DOHH2 (cell line): ENCODE measurements around the gene TBL1XR1.

Experiments used
- H3F3A ChIP-seq: fragments of 200-600 bp; sonication (generic), shearing (Covaris generic); 2 replicates; pipeline ENCODE4 v1.6.0; 2016; ENCODE audit warnings: antibody characterized with exemption, mild to moderate bottlenecking; ENCODE audit not compliant: control insufficient read depth, insufficient read depth
- H3K27ac ChIP-seq: fragments of 200-600 bp; sonication (generic); 2 replicates; pipeline ENCODE4 v1.5.1; 2014; ENCODE audit warnings: low read depth, mild to moderate bottlenecking, low read length, moderate library complexity
- H3K27me3 ChIP-seq: fragments of 200-600 bp; sonication (generic); 2 replicates; pipeline ENCODE4 v1.6.1; 2014; ENCODE audit warnings: mild to moderate bottlenecking, low read length, mixed read lengths; ENCODE audit not compliant: control insufficient read depth
- H3K36me3 ChIP-seq: fragments of 200-600 bp; sonication (generic); 2 replicates; pipeline ENCODE4 v1.6.1; 2014; ENCODE audit warnings: mild to moderate bottlenecking, low read length, moderate library complexity, mixed read lengths; ENCODE audit not compliant: control insufficient read depth
- H3K4me1 ChIP-seq: fragments of 200-600 bp; sonication (generic); 2 replicates; pipeline ENCODE4 v1.6.1; 2014; ENCODE audit warnings: mild to moderate bottlenecking, low read length, mixed read lengths; ENCODE audit not compliant: control insufficient read depth
- H3K4me2 ChIP-seq: fragments of 200-600 bp; sonication (generic); 2 replicates; pipeline ENCODE4 v1.6.0; 2014; ENCODE audit warnings: mild to moderate bottlenecking, low read length, moderate library complexity
- H3K4me3 ChIP-seq: fragments of 200-600 bp; sonication (generic); 2 replicates; pipeline ENCODE4 v1.5.1; 2014; ENCODE audit warnings: mild to moderate bottlenecking, low read length, mixed read lengths
- H3K79me2 ChIP-seq: fragments of 200-600 bp; sonication (generic); 2 replicates; pipeline ENCODE4 v1.6.1; 2014; ENCODE audit warnings: mild to moderate bottlenecking, low read length, mixed read lengths; ENCODE audit not compliant: control insufficient read depth
- H3K9me2 ChIP-seq: fragments of 200-600 bp; sonication (generic); replicated peaks from 2 replicates; pipeline ENCODE4 v1.6.1; 2014; ENCODE audit warnings: mild to moderate bottlenecking, low read length, mixed read lengths; ENCODE audit not compliant: control insufficient read depth
- H3K9me3 ChIP-seq: fragments of 200-600 bp; sonication (generic); 2 replicates; pipeline ENCODE4 v1.6.1; 2014; ENCODE audit warnings: antibody characterized with exemption, low read length, mixed read lengths; ENCODE audit not compliant: control insufficient read depth, insufficient read depth
- H4K20me1 ChIP-seq: fragments of 200-600 bp; sonication (generic); 2 replicates; pipeline ENCODE4 v1.6.0; 2014; ENCODE audit warnings: low read depth, mild to moderate bottlenecking, antibody characterized with exemption, low read length, moderate library complexity; ENCODE audit not compliant: control insufficient read depth, insufficient read depth
- EZH2phosphoT487 ChIP-seq: fragments of 200-600 bp; sonication (generic); IDR thresholded peaks from 2 replicates; pipeline ENCODE4 v1.6.1; 2017; ENCODE audit warnings: borderline replicate concordance, mild to moderate bottlenecking, antibody characterized with exemption, low read length, moderate library complexity, mixed read lengths
- TF ChIP-seq, protein P1 (sequence below): fragments of 200-600 bp; sonication (generic); IDR thresholded peaks from one replicate; pipeline ENCODE4 v1.5.1; 2014; ENCODE audit warnings: antibody characterized with exemption, mild to moderate bottlenecking, low read depth, low read length; ENCODE audit not compliant: poor library complexity, severe bottlenecking

The TBL1XR1 gene

DNA sequence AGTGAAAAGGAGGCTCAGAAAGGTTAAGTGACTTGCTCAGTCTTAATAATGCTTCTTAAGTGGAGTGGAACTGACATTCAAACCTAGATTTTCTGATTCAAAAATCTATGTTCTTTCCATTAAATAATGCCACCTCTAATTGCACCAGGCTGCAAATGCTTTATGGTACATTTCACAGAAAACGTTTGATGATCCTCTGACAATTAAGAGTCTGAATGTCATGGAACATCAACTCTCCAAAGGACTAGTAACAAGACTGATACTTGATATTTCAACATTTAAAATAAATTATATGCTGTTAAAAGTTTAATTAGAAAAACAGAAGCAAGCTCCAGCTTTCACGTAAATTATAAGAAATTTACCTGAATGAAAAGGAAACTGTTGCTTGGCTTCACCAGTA is 151.5 kb downstream of the TBL1XR1 start:
- no peak overlapping the region for H3K4me3 ChIP-seq
- H3K9me2 ChIP-seq = no peaks in the 10 kb centered on the region
- H3K4me2 ChIP-seq = no peak overlapping the region
- TF ChIP-seq, protein P1, sequence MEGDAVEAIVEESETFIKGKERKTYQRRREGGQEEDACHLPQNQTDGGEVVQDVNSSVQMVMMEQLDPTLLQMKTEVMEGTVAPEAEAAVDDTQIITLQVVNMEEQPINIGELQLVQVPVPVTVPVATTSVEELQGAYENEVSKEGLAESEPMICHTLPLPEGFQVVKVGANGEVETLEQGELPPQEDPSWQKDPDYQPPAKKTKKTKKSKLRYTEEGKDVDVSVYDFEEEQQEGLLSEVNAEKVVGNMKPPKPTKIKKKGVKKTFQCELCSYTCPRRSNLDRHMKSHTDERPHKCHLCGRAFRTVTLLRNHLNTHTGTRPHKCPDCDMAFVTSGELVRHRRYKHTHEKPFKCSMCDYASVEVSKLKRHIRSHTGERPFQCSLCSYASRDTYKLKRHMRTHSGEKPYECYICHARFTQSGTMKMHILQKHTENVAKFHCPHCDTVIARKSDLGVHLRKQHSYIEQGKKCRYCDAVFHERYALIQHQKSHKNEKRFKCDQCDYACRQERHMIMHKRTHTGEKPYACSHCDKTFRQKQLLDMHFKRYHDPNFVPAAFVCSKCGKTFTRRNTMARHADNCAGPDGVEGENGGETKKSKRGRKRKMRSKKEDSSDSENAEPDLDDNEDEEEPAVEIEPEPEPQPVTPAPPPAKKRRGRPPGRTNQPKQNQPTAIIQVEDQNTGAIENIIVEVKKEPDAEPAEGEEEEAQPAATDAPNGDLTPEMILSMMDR = no peak
- no peak for TF ChIP-seq EZH2phosphoT487
- peaks cover 9% of the 10 kb centered on the region for H3K4me1 ChIP-seq
- H3K9me3 ChIP-seq = peaks cover 2% of the 10 kb centered on the region; the same call in 1 of the 2 replicates
- H3K27me3 ChIP-seq = no peaks in the 10 kb centered on the region
- H4K20me1 ChIP-seq = no peaks in the 10 kb centered on the region
- peaks cover 98% of the 10 kb centered on the region for H3K36me3 ChIP-seq
- no peak overlapping the region for H3K27ac ChIP-seq
- H3K79me2 ChIP-seq = peaks cover 20% of the 10 kb centered on the region
- H3F3A ChIP-seq = no peaks in the 10 kb centered on the region; the same call in 1 of the 2 replicates

DNA sequence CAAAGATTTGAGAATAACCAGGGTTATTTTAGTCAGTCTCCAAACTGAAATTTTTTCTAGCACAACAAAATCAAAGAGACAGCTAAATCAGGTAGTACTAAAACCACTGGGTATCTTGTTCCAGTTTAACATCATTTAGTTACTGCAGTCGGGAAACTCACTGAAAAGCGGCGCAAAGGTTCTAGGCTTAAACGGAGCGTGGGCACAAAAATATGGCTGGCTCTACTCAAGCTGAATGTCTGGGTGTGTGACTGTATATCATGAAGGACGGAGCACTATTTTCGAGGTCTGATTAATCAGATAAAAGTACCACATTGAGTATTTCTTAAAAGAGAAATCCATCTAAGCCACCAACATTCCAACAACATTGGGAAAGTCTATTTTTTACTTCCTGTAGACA is 152.1 kb downstream of the TBL1XR1 start:
- Histone ChIP-seq H3K9me2 (no peaks in the 10 kb centered on the region), H3K27me3 (no peaks in the 10 kb centered on the region), H3K4me1 (peaks cover 9% of the 10 kb centered on the region), H3K27ac (no peak overlapping the region), H3K4me3 (no peak overlapping the region), H3F3A (no peaks in the 10 kb centered on the region; the same call in 1 of the 2 replicates), H4K20me1 (no peaks in the 10 kb centered on the region), H3K4me2 (no peak overlapping the region), H3K9me3 (peaks cover 2% of the 10 kb centered on the region; the same call in 1 of the 2 replicates), H3K36me3 (peaks cover 97% of the 10 kb centered on the region), H3K79me2 (peaks cover 16% of the 10 kb centered on the region)
- TF ChIP-seq EZH2phosphoT487 = no peak
- TF ChIP-seq, protein P1 = no peak

DNA sequence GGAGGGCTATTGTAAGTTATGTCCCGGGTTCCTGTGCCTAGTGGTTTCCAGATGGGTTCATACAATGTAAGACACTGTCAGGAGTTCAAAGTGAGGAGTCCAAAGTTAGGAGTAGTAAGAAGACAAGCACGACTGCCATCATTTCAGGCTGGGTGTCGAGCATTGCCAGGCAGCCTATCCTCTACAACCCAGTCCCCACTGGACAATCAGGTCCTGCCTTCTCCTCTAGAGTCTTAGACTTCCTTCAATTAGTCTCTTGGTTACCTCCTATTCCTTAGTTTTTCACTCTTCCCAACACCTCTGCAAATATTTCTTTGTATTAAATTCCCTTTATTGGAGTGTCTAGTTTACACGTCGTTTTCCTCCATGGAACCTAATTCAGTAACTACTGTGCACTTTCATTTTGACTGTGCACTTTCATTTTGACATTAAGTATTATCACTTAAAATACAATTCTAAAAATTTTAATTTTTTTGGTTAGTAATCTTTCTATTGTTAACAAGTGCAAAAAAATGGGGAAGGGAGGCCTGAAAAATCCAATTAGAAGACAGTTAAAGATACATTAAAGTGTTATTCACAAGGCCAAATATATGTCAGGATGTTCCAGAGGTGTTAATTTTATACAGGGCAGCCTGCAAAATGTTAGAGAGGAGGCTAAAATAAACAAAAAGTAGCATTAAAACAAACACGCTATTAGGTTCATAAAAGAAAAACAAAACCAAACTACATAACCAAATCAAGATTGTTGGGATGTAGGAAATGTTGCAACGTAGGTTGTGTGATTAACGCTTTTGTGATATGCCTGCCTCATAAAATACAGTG is 155.3 kb downstream of the TBL1XR1 start:
- TF ChIP-seq EZH2phosphoT487 = no peak
- TF ChIP-seq, protein P1 = no peak
- peaks cover 2% of the 10 kb centered on the region; the same call in 1 of the 2 replicates for H3K9me3 ChIP-seq
- no peaks in the 10 kb centered on the region for H3K27me3 ChIP-seq
- no peak overlapping the region for H3K27ac ChIP-seq
- H3K4me2 ChIP-seq = no peak overlapping the region
- no peaks in the 10 kb centered on the region for H4K20me1 ChIP-seq
- no peaks in the 10 kb centered on the region for H3K9me2 ChIP-seq
- H3K79me2 ChIP-seq = peaks cover 3% of the 10 kb centered on the region; the same call in 1 of the 2 replicates
- no peak overlapping the region for H3K4me3 ChIP-seq
- no peaks in the 10 kb centered on the region for H3F3A ChIP-seq
- H3K4me1 ChIP-seq = peaks cover 38% of the 10 kb centered on the region
- peaks cover 96% of the 10 kb centered on the region for H3K36me3 ChIP-seq
